ENCODE data around the gene ZXDC.

The ZXDC gene

DNA sequence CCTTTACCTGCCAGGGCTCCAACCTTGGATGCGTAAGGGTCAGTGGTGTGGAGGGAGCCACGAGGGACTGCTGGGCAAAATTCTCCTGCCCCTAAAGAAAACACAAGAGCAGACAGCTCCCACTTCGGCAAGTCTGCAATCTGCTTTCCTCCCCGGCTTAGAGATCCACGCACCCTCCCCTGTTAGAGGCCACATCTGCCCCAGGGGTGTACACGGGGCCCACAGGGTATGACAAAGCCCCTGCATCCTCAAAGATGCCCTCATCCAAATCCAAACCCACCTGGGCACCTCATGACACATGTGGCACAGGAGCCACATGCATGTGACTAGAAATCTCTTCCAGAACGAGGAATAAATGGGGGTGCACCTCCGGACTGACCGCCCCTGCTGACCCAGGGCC, 25.5 kb downstream of the ZXDC start:
- no peak for DNase-seq

- no peak for DNase-seq
Measured at GRCh38 chr3:126449621-126450051, 26.1 kb downstream of the ZXDC start.

DNA sequence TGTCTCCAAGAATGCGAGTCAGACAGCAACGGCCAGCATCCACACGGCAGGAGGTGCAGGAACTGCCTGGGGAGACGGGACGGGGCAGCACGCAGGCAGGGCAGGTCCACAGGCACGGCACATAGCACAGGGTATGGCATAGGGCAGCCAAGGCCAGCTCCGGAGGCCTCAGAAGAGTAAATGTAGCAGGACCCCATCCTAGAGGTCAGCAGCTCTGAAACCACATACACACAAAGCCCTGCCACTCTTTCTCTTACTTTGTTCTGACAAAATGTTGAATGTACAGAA, 26.9 kb downstream of the ZXDC start:
- DNase-seq: no peak

DNA sequence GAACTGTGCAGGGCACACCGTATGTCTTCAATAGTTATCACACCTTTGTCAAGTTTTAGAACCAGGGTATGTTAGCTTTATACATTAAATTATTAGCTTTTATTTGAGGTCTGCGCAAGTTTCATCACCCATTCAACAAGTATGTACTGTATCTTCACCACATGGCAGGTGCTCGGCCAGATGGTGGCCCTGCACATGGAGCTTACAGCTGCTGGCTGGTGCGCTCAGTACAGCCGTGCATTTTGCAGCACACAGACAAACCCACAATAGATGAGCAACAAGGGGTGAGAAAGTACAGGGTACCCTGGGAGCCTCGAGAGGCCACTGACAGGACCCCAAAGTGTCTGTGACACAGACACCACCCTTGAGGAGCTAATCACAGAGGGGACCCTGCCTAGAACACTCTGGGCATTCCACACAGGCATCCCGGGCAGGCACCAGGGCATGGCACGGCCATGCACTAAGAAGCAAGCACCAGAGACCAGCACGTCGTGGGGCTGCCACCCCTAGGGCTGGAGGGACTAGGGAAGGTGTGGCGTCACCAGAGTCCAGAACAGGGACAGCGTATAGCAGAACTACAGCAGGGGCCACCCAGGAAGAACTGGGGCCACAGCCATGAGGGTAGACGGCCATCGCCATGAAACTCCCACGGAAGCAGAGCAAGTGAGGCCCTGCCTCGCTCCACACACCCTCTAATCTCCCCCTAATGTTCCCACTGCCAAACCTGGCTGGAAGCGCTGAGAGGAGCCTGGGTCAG, 27.4 kb downstream of the ZXDC start:
- no peak for DNase-seq

GRCh38 chr3:126447456-126448106, 28.1 kb downstream of the ZXDC start:
- no peak for DNase-seq

- DNase-seq: no peak
Measured at GRCh38 chr3:126446791-126447190, 28.9 kb downstream of the ZXDC start.

DNA sequence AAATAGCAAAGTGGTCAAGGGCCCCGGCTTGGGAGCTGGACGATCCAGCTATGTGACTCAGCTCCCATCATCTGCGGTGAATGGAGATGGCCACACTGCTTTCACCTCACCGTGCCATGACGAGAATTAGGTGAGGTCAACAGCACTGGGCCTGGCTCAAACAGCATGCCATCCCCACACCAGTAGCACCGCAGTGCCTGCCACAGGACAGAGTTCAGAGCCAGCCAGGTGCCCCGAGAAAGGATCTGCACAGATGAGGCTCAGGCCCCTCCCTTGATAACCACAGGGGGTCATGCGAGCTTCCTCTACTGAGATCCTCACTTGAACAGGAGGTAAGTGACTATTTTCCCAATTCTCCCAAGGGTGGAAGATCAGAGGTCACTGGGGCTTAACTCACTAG, 29.4 kb downstream of the ZXDC start:
- DNase-seq: no peak

DNA sequence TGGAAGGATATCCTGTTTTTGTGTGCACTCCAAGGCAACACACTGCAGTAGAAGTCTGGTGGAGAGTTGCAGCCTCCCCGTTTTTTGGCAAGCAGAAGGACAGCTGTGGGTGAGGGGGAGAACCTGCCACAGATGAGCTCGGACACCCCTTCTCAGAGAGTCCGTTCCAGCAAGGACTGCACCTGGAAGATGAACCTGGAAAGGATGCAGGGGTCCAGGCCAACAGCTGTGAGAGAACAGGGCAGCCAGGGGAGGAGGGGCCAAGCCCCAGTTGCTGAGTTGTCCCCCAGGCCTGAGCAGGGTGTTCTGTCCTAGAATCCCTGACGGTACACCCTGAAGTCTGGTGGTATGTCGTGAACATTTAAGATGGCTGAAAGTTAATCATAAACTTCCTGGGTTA, 30.2 kb downstream of the ZXDC start:
- DNase-seq: no peak

GRCh38 chr3:126442856-126443242, 32.8 kb downstream of the ZXDC start:
- DNase-seq: no peak

DNA sequence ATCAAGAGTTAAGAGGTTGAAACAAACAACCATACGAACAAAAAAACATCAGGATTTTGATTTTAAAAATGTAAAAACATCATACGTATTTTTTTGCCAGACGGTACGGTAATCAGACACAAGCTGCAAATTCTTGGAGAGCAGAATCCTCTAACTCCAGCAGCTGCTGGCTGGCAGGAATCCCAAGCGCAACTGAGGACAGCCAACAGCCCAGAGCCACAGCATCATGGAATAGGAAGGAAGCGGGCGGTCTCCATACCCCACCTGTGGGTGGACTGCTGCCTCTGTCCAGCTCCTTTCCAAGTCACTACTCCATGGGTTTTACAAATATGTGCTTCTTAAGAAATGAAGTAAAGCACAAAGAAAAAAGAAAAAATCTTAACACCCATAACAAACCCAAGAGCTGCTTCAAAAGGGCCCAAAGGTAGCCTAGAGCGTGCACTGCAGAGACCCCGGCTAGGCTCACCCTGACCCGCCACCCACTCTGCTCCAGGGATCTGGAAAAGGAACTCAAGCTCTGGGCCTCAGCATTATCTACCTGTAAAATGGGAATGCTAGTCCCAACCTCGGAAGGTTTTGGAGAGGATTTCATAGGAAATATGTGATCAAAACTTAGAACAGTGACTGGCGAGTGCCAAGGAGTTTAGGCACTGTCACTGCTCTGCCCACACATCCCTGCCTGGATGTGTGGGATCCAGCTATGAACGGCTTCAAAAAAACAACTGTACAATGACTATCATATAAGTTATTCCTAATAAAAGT, 33.4 kb downstream of the ZXDC start:
- DNase-seq: no peak

- DNase-seq: no peak
Measured at GRCh38 chr3:126441256-126441880, 34.3 kb downstream of the ZXDC start.

- no peak for DNase-seq
Measured at GRCh38 chr3:126440709-126440995, 35.0 kb downstream of the ZXDC start.

GRCh38 chr3:126439968-126440708, 35.6 kb downstream of the ZXDC start:
- no peak for DNase-seq

DNA sequence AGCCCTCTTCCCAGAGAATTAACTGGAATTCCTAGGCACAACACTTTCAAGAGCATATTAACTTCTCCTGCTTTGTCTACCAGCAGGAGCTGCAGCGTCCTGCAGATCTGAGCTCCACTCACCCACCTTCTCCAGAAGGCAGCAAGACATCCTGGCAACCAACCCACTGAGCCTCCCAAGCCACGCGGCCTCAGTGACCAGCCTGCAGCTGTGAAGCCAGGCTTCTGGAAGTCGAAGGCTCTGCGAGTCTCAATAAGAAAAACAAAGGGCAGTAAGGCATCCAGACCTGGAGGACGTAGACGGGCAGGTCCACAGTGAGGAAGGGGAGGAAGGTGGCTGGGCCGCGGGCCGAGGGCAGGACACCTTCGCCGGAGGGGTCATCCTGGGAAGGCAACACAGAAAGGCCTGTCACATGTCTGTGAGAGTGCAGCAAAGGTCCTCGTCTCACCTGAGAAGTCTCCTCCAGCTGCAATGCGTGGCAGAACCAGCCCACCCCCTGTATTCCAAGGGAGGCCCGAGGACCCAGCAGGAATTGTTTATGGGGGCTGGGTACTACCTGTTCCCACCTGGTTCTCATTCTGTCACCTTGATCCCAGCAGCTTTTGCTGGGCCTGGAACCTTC, 36.2 kb downstream of the ZXDC start:
- no peak for DNase-seq

DNA sequence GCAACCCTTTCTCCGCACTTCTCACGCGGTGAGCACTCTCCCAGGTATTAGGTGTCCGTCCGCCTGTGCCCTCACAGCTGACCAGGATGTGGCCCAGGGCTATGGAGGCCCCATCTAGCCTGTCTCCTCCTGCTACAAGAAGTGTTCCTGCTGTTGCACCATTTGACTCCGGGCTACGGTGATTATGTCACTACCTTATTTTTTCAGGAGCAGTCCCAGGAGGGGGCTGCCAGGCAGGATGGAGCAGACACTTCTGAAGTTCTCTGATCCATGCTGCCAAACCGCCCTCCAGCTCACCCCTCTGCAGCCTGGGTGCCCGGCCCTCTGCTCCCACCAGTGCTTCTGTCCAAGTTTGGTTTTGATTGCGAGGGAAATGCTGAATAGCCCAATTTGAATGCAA, 36.9 kb downstream of the ZXDC start:
- no peak for DNase-seq

DNA sequence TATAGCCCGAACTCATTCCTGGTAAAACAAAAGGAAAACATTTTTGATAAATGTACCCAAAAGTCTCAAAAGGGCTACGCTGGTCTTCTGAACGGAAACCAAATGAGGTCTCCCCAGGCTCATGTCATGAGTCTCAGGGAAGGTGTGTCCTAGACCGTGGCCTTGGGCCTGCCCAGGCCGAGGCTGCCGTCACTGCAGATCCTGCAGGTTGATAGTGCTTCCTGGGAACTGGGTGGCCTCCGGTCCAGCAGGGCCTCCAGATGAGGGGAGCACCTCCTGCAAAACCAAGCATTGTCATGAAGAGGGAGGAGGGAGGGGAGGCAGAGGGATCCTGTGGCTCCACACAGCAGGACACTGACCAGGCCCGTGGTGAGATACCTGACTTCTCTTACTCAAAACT, 37.5 kb downstream of the ZXDC start:
- no peak for DNase-seq

DNA sequence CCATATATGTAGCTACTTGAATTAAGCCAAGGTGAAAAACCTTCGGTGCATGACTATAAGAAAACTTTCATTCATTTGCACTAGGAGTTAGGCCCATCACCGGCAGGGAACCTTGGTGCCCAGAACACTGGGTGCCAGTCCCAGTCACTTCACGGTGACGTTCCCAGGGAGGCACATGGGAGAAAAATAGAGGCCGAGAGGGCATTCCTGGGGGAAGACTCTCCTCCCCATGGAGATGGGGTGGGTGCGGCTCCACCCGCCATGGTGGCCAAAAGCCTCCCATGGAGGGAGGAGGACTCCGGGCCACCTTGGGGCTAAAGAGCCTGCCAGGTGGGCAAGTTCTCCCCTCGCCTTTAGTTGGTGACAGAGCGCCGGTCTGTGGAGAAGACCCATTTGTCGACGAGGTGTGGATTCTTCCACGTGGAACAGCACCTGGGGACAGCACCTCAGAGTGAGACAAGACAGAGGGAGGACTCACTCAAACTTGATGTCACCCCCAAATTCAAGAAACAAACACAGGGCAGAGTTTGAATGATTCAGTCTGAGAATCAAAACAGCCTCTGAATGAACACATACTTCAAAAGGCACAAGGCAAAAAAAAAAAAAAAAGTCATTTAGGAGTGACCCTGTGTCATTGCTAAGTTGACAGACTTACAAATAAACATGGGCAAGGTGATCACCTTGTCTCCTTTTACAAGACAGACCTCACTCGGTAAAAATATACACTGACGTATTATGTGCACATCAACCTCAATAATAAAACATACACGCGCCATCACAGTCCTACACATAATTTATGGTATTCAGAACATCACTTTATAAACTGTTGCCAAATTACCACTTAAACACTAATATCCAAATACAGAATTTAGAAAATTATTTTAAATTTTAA, 38.6 kb downstream of the ZXDC start:
- no peak for DNase-seq

DNA sequence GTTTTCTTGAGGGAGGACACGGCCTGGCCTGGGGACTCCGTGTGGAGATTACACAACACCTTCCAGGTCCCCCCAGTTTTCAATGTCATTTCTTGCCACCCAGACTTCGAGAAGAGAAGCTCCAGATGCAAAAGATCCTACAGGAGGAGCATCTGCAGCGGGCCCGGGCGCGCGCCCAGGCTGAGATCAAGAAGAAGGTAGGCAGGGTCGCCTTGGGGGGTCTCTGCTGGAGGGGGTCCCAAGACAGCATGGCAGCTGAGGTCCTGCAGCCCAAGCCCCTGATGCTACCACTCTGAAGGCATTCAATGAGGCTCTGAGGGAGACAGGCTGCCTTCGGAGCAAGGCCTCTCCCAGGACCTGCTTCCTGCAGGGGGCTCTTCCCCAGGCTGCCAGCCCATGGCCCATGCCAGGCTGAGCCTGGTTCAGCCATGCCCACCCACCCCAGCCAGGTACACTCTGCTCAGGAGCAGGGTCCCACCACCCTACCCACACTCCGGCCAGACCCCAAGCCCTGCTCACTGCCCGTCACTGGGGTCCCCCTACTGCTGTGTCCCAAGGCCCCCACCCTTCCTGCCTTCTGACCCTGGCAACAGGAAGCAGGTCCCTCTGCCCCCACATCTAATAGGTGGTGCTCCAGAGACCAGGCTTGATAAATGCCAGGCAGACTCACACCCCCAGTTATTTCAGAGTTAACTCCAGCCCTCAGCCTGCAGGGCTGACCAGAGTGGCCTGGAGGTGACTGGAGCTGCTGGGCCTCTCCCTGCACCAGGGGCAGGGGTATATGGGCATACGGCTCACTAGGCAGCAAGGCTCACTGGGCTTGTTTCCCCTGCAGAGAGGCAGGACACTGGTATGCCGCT, 40.0 kb downstream of the ZXDC start:
- DNase-seq: no peak

GRCh38 chr3:126434931-126435411, 40.7 kb downstream of the ZXDC start:
- DNase-seq: no peak

DNA sequence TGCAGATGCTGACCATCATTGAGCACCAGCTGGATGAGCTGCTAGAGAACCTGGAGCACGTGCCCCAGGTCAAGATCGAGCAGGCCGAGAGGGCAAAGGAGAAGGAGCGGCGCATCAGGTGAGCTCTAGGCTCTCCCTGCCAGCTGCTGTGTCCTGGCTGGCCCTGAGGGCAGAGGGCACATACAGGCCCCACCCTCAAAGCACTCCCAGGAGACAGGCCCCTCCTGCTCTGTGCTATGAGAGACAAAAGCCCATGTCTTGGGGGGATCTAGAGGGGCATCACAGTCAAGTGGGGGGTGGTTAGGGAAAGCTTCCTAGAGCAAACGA, 41.5 kb downstream of the ZXDC start:
- no peak for DNase-seq

All from CD4-positive, alpha-beta T cell treated with Interleukin-12 subunit alpha and Interleukin-12 subunit beta, for 1 hour (primary cell).